Measurements from ENCODE around the gene CHD1. TPM values are rescaled to one million over a fixed set of nuclear protein-coding genes. Genes with fewer than 3 reads are reported as not detected.
A peak's percentile ranks its signal among the peaks of the same experiment; 100 is the strongest.

The CHD1 gene
- total RNA-seq, 2 experiments from 2014 or later: 217 to 228 TPM

DNA sequence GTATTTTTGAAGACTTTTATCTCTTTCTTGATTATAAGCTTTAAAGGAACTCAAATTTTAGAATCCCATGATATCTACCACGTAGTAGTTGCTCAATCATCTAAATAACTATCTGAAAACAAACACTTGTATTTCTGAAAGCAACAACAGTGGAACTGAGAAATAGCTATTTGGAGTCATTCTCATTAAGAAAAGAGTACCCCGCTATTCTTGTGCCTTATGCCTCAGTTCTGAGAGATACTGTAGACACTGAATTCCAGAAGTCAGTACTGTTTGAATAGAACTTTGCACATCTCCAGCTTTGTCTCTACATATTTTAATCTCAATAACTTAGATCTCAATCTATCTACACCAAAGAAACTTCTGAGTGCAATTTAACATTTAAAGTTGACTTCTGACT lies 11.4 kb downstream of the CHD1 start:
- ChIA-PET POLR2A (interaction anchor here (0.6 to 3.0 kb wide), 3 partner anchors 11 to 46 kb away, joined by 3 to 25 read pairs (median 4); partner anchors contain the start of gene CHD1), CTCF (no interaction called here)
- no peak for ATAC-seq (ENCODE audit: poor library complexity)
- Histone ChIP-seq H3K27me3 (ENCODE audit: control insufficient read depth in 1 of 2, insufficient read depth in 2 of 2, low read length in 2 of 2) (no peaks in the 10 kb centered on the region), H3K36me3 (ENCODE audit: insufficient read depth, low read length) (peaks cover 35% of the 10 kb centered on the region), H3K9me3 (ENCODE audit: control insufficient read depth in 1 of 2, insufficient read depth in 1 of 2, low read length in 2 of 2) (no peaks in the 10 kb centered on the region), H3K27ac (ENCODE audit: low read depth in 1 of 2, low read length in 2 of 2) (no peak overlapping the region), H3K4me3 (ENCODE audit: low read length) (no peak overlapping the region), H3K4me1 (ENCODE audit: insufficient read depth, low read length) (peaks cover 23% of the 10 kb centered on the region)
- DNase-seq: no peak
- TF ChIP-seq, protein P1, sequence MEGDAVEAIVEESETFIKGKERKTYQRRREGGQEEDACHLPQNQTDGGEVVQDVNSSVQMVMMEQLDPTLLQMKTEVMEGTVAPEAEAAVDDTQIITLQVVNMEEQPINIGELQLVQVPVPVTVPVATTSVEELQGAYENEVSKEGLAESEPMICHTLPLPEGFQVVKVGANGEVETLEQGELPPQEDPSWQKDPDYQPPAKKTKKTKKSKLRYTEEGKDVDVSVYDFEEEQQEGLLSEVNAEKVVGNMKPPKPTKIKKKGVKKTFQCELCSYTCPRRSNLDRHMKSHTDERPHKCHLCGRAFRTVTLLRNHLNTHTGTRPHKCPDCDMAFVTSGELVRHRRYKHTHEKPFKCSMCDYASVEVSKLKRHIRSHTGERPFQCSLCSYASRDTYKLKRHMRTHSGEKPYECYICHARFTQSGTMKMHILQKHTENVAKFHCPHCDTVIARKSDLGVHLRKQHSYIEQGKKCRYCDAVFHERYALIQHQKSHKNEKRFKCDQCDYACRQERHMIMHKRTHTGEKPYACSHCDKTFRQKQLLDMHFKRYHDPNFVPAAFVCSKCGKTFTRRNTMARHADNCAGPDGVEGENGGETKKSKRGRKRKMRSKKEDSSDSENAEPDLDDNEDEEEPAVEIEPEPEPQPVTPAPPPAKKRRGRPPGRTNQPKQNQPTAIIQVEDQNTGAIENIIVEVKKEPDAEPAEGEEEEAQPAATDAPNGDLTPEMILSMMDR (IDR thresholded peaks at IDR 0.05): no peak
- intact Hi-C loops (cut with DNase I, micrococcal nuclease): loop anchor here in 1 of 2 experiments (10.0 kb wide), 1 partner anchor 1627 kb away; no protein-coding TSS in a partner anchor
- H3K9me3 Mint-ChIP-seq: no peaks in the 10 kb centered on the region
- H3K27me3 Mint-ChIP-seq: no peaks in the 10 kb centered on the region
- H3K4me1 Mint-ChIP-seq (ENCODE audit: low read depth): peaks cover 86% of the 10 kb centered on the region
- peak overlapping the region; percentile 32 for H3K4me3 Mint-ChIP-seq
- peak overlapping the region; percentile 19 for H3K27ac Mint-ChIP-seq
- H3K36me3 Mint-ChIP-seq (ENCODE audit: low read depth): peaks cover 87% of the 10 kb centered on the region

DNA sequence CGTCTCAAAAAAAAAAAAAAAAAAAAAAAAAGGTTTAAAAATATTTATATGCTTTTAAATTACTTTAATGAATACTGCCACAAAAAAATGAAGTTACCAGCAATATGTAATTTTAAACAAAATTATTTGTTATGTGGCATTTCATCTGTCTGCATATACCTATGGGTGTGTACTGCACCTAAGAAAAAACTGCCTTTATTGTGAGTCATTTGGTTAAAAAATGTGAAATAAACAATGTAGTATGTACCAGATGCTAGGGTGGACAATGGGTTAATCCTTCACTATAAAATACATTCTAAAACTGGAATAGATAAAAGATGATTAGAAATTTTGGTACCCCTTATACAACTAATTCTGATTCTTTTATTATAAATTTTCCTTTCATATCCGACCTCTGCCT lies 12.3 kb downstream of the CHD1 start:
- peaks cover 33% of the 10 kb centered on the region for H3K36me3 ChIP-seq (ENCODE audit: insufficient read depth, low read length)
- H3K4me1 ChIP-seq (ENCODE audit: insufficient read depth, low read length): peaks cover 21% of the 10 kb centered on the region
- no peak overlapping the region for H3K27ac Mint-ChIP-seq
- DNase-seq: no peak
- TF ChIP-seq, protein P1 (IDR thresholded peaks at IDR 0.05): no peak
- POLR2A ChIA-PET: interaction anchor here (3.0 kb wide), 1 partner anchor 12 kb away, joined by 25 read pairs; the partner anchor contains the start of gene CHD1
- intact Hi-C loops (cut with DNase I, micrococcal nuclease): loop anchor here in 1 of 2 experiments (10.0 kb wide), 1 partner anchor 1628 kb away; no protein-coding TSS in a partner anchor
- ATAC-seq (ENCODE audit: poor library complexity): no peak
- H3K9me3 Mint-ChIP-seq: no peaks in the 10 kb centered on the region
- H3K4me3 Mint-ChIP-seq: no peak overlapping the region
- no peaks in the 10 kb centered on the region for H3K27me3 Mint-ChIP-seq
- H3K9me3 ChIP-seq (ENCODE audit: control insufficient read depth in 1 of 2, insufficient read depth in 1 of 2, low read length in 2 of 2): no peaks in the 10 kb centered on the region
- H3K27me3 ChIP-seq (ENCODE audit: control insufficient read depth in 1 of 2, insufficient read depth in 2 of 2, low read length in 2 of 2): no peaks in the 10 kb centered on the region
- H3K4me3 ChIP-seq (ENCODE audit: low read length): no peak overlapping the region
- H3K4me1 Mint-ChIP-seq (ENCODE audit: low read depth): peaks cover 84% of the 10 kb centered on the region
- peaks cover 85% of the 10 kb centered on the region for H3K36me3 Mint-ChIP-seq (ENCODE audit: low read depth)
- CTCF ChIA-PET: no interaction called here
- no peak overlapping the region for H3K27ac ChIP-seq (ENCODE audit: low read depth in 1 of 2, low read length in 2 of 2)

DNA sequence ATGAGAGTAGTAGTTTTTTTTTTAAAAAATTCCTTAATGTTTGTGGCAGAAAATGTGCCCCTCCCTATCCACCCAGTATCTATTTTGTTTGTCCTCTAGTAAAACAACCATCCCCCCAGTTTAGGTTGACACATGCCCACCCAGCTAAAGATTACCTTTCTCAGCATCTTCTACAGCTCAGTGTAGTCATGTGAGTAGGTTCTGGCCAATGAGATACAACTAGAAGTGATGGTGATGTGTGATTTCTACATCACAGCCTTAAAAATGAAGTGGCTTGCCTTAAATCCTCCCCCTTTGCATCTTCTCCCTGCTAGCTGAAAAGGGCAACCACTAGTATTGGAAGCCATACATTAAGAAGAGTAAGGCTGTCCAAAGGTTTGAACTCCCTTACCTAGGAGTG lies 14.9 kb downstream of the CHD1 start:
- no peak overlapping the region for H3K4me3 ChIP-seq (ENCODE audit: low read length)
- peak overlapping the region; percentile 19 for H3K27ac Mint-ChIP-seq
- intact Hi-C loops (cut with DNase I, micrococcal nuclease): loop anchor here in 1 of 2 experiments (10.0 kb wide), 1 partner anchor 1631 kb away; no protein-coding TSS in a partner anchor
- no peak for DNase-seq
- no peaks in the 10 kb centered on the region for H3K9me3 Mint-ChIP-seq
- H3K36me3 ChIP-seq (ENCODE audit: insufficient read depth, low read length): peaks cover 17% of the 10 kb centered on the region
- no peaks in the 10 kb centered on the region for H3K27me3 Mint-ChIP-seq
- ATAC-seq (ENCODE audit: poor library complexity): peak; percentile 57
- POLR2A ChIA-PET: interaction anchor here (2.4 to 3.0 kb wide), 2 partner anchors 11 to 16 kb away, joined by 20 to 23 read pairs; no protein-coding TSS in a partner anchor
- H3K27ac ChIP-seq (ENCODE audit: low read depth in 1 of 2, low read length in 2 of 2): no peak overlapping the region
- H3K4me1 Mint-ChIP-seq (ENCODE audit: low read depth): peaks cover 82% of the 10 kb centered on the region
- TF ChIP-seq, protein P1 (IDR thresholded peaks at IDR 0.05): no peak
- H3K4me1 ChIP-seq (ENCODE audit: insufficient read depth, low read length): peaks cover 11% of the 10 kb centered on the region
- no peaks in the 10 kb centered on the region for H3K27me3 ChIP-seq (ENCODE audit: control insufficient read depth in 1 of 2, insufficient read depth in 2 of 2, low read length in 2 of 2)
- H3K9me3 ChIP-seq (ENCODE audit: control insufficient read depth in 1 of 2, insufficient read depth in 1 of 2, low read length in 2 of 2): no peaks in the 10 kb centered on the region
- CTCF ChIA-PET: interaction anchor here (2.2 kb wide), 1 partner anchor 147 kb away, joined by 14 read pairs; no protein-coding TSS in a partner anchor
- peaks cover 78% of the 10 kb centered on the region for H3K36me3 Mint-ChIP-seq (ENCODE audit: low read depth)
- no peak overlapping the region for H3K4me3 Mint-ChIP-seq

All from CD4-positive, alpha-beta T cell (primary cell).